ENCODE results near the gene FOXO4. TPM values are rescaled to one million over a fixed set of nuclear protein-coding genes. Genes with fewer than 3 reads are reported as not detected.

The FOXO4 gene
- total and polyA plus RNA-seq, 2 of the 13 experiments (the other 11 are each of a cell fraction or from before 2014, with no cell fraction given), result 5.1 to 5.7 TPM

DNA sequence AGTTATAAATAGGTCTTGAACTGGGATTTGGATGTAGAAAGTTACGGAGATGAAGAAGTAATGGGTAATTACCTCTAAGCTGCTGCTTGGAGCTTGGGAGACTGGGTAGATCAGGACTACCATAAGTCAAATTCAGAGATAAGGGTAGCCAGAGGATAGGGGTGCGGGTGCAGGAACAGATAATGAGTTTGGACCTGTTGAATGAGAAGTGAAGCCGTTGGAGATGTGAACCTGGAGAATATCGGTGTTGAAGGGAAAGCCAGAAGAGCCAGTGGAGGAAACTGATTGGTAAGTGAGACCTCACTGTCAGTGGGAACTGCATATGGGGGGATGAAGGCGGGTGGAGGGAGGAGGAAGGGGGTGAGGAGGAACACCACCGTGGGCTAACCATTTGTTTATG, 618 bp upstream of the FOXO4 start:
- FAIRE-seq (no peak), ATAC-seq (no peak), DNase-seq (ENCODE audit: low spot score) (no peak)
- in situ Hi-C loops (cut with HindIII; ENCODE audit: extremely low pct_ligation_motif_present, low pct_unique_long_range_greater_than_20kb), result no loop called here
- TF ChIP-seq ZSCAN21 (CRISPR knock-in tag; IDR thresholded peaks at IDR 0.05; ENCODE audit: borderline replicate concordance) (no peak), ZFP36L2 (CRISPR knock-in tag; IDR thresholded peaks at IDR 0.05) (no peak), LCORL (IDR thresholded peaks at IDR 0.05) (no peak), LCORL (CRISPR knock-in tag; IDR thresholded peaks at IDR 0.05) (no peak), U2AF2 (IDR thresholded peaks at IDR 0.05; ENCODE audit: low read depth, low read length) (no peak), ZFP37 (CRISPR knock-in tag; IDR thresholded peaks at IDR 0.05; ENCODE audit: borderline replicate concordance) (no peak)
- TF ChIP-seq, protein P1, sequence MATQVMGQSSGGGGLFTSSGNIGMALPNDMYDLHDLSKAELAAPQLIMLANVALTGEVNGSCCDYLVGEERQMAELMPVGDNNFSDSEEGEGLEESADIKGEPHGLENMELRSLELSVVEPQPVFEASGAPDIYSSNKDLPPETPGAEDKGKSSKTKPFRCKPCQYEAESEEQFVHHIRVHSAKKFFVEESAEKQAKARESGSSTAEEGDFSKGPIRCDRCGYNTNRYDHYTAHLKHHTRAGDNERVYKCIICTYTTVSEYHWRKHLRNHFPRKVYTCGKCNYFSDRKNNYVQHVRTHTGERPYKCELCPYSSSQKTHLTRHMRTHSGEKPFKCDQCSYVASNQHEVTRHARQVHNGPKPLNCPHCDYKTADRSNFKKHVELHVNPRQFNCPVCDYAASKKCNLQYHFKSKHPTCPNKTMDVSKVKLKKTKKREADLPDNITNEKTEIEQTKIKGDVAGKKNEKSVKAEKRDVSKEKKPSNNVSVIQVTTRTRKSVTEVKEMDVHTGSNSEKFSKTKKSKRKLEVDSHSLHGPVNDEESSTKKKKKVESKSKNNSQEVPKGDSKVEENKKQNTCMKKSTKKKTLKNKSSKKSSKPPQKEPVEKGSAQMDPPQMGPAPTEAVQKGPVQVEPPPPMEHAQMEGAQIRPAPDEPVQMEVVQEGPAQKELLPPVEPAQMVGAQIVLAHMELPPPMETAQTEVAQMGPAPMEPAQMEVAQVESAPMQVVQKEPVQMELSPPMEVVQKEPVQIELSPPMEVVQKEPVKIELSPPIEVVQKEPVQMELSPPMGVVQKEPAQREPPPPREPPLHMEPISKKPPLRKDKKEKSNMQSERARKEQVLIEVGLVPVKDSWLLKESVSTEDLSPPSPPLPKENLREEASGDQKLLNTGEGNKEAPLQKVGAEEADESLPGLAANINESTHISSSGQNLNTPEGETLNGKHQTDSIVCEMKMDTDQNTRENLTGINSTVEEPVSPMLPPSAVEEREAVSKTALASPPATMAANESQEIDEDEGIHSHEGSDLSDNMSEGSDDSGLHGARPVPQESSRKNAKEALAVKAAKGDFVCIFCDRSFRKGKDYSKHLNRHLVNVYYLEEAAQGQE (IDR thresholded peaks at IDR 0.05; ENCODE audit: borderline replicate concordance in 1 of 2, low read depth in 1 of 2, low read length in 2 of 2), result no peak
- TF ChIP-seq, protein P2, sequence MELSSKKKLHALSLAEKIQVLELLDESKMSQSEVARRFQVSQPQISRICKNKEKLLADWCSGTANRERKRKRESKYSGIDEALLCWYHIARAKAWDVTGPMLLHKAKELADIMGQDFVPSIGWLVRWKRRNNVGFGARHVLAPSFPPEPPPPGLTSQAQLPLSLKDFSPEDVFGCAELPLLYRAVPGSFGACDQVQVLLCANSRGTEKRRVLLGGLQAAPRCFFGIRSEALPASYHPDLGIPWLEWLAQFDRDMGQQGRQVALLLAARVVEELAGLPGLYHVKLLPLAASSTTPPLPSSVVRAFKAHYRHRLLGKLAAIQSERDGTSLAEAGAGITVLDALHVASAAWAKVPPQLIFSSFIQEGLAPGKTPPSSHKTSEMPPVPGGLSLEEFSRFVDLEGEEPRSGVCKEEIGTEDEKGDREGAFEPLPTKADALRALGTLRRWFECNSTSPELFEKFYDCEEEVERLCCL (CRISPR knock-in tag; IDR thresholded peaks at IDR 0.05; ENCODE audit: borderline replicate concordance), result no peak
- no peaks in the 10 kb centered on the region for H3K9me3 ChIP-seq (ENCODE audit: low read length)
- H4K20me1 ChIP-seq (ENCODE audit: insufficient read depth, low read length), result no peaks in the 10 kb centered on the region
- CTCF ChIA-PET (ENCODE audit: low intra/inter-chr PET ratio, low total read pairs), result no interaction called here
- POLR2A ChIA-PET, result no interaction called here
- H3K9ac ChIP-seq (ENCODE audit: insufficient read depth, low read depth, low read length), result peak overlapping the region; percentile 66
- 52% methylated on average over 6 of the region's 6 CpGs for WGBS (ENCODE audit: low lambda C conversion rate)
- peak overlapping the region; percentile 44 for H3K27ac ChIP-seq (ENCODE audit: extremely low read length, insufficient read depth, low read length)
- peaks cover 29% of the 10 kb centered on the region for H3K4me1 ChIP-seq (ENCODE audit: insufficient read depth, low read length)
- BruUV-seq (replicated peaks), result TSS peak; percentile 95
- intact Hi-C loops (cut with micrococcal nuclease; ENCODE audit: unreplicated experiment), result loop anchor here (5.0 kb wide), 1 partner anchor 87 kb away; no protein-coding TSS in a partner anchor
- peak overlapping the region; percentile 83 for H3K4me2 ChIP-seq (ENCODE audit: low read depth, low read length)
- no peaks in the 10 kb centered on the region; a peak in 1 of 5 replicates for H3K27me3 ChIP-seq (ENCODE audit: control insufficient read depth in 1 of 2, insufficient read depth in 2 of 2, low read length in 2 of 2)
- no peaks in the 10 kb centered on the region for H3K36me3 ChIP-seq (replicated peaks in 1 of 2; ENCODE audit: control insufficient read depth in 1 of 2, insufficient read depth in 2 of 2, low read length in 2 of 2)
- H3K4me3 ChIP-seq (replicated peaks in 1 of 3; ENCODE audit: insufficient read depth in 1 of 3, low read depth in 2 of 3, low read length in 3 of 3), result peak overlapping the region; percentile 66 to 75 (median 73)
- no peaks in the 10 kb centered on the region for H3K79me2 ChIP-seq (ENCODE audit: insufficient read depth, low read length)
- H2AFZ ChIP-seq (ENCODE audit: low read length), result no peak overlapping the region

Data from HepG2 (cell line).